Measurements from ENCODE around the gene CENPE. TPM values are rescaled to one million over a fixed set of nuclear protein-coding genes. Genes with fewer than 3 reads are reported as not detected.
A peak's percentile ranks its signal among the peaks of the same experiment; 100 is the strongest.
"Not testable (repeated sequence)": the region's sequence is repeated elsewhere in the genome, so short reads cannot be mapped to it uniquely, and the experiment has no call there.

The CENPE gene, protein sequence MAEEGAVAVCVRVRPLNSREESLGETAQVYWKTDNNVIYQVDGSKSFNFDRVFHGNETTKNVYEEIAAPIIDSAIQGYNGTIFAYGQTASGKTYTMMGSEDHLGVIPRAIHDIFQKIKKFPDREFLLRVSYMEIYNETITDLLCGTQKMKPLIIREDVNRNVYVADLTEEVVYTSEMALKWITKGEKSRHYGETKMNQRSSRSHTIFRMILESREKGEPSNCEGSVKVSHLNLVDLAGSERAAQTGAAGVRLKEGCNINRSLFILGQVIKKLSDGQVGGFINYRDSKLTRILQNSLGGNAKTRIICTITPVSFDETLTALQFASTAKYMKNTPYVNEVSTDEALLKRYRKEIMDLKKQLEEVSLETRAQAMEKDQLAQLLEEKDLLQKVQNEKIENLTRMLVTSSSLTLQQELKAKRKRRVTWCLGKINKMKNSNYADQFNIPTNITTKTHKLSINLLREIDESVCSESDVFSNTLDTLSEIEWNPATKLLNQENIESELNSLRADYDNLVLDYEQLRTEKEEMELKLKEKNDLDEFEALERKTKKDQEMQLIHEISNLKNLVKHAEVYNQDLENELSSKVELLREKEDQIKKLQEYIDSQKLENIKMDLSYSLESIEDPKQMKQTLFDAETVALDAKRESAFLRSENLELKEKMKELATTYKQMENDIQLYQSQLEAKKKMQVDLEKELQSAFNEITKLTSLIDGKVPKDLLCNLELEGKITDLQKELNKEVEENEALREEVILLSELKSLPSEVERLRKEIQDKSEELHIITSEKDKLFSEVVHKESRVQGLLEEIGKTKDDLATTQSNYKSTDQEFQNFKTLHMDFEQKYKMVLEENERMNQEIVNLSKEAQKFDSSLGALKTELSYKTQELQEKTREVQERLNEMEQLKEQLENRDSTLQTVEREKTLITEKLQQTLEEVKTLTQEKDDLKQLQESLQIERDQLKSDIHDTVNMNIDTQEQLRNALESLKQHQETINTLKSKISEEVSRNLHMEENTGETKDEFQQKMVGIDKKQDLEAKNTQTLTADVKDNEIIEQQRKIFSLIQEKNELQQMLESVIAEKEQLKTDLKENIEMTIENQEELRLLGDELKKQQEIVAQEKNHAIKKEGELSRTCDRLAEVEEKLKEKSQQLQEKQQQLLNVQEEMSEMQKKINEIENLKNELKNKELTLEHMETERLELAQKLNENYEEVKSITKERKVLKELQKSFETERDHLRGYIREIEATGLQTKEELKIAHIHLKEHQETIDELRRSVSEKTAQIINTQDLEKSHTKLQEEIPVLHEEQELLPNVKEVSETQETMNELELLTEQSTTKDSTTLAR (N-terminal part only)
- total RNA-seq = 1 to 10 TPM; 1.0 to 4.2 (median 1.6) TPM

DNA sequence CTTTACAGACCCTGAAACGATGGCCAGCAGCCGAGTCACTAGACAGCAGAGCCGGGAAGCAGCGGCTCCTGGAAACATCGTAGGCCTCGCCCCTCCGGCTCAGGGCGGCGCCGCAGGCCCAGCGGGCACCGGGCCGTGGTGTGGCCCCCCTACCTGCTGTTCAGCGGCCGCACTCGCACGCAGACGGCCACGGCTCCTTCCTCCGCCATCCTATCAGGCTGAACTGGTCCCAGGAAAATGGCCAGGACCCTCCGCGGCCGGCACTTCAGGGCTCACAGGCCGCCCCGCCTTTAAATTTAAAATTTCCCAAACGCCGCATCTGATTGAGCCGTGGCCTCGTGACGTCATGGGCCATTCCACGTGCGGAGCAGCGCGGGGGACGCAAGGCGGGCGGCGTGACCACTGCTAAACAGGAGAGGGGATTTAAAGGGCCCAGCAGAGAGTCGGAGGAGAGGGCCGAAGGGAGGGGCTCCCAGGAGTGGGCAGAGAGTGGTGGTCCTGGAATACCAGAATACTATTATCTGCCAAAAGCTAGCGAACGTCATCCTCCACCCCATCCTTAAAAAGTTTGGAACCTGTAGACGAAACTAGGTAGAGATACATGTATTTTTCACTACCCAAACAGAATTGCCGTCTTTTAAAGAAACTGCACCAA is at the start of gene CENPE:
TSS of gene CENPE (minus strand) at position 233 of the 655 bp plus-strand sequence. CDS start at position 209, 24 bp downstream.
- Histone ChIP-seq H3K4me3 (peak within 1 kb of the TSS; percentile 59 to 83 (median 70)), H3K9me3 (no peaks in the 10 kb centered on the region), H3K27ac (peak within 1 kb of the TSS; percentile 13 to 81 (median 58)), H3K4me1 (peaks cover 4 to 12% (median 9%) of the 10 kb centered on the region in 4 donors), H3K36me3 (no peaks in the 10 kb centered on the region), H3K27me3 (no peaks in the 10 kb centered on the region)
- WGBS, 2 donors = 0% methylated on average over 8 to 44 of the region's 44 CpGs
- ATAC-seq (ENCODE audit: low FRiP score in 2 of 2) (peak; percentile 93 to 99), DNase-seq (peak; percentile 85 to 95)
- TF ChIP-seq POLR2AphosphoS5 (IDR thresholded peaks at IDR 0.05) (peak in 1 of 2 donors; percentile 68), POLR2A (IDR thresholded peaks at IDR 0.05) (peak in 1 of 4 donors; percentile 34), EP300 (IDR thresholded peaks at IDR 0.05) (no peak)
- TF ChIP-seq, protein P1, sequence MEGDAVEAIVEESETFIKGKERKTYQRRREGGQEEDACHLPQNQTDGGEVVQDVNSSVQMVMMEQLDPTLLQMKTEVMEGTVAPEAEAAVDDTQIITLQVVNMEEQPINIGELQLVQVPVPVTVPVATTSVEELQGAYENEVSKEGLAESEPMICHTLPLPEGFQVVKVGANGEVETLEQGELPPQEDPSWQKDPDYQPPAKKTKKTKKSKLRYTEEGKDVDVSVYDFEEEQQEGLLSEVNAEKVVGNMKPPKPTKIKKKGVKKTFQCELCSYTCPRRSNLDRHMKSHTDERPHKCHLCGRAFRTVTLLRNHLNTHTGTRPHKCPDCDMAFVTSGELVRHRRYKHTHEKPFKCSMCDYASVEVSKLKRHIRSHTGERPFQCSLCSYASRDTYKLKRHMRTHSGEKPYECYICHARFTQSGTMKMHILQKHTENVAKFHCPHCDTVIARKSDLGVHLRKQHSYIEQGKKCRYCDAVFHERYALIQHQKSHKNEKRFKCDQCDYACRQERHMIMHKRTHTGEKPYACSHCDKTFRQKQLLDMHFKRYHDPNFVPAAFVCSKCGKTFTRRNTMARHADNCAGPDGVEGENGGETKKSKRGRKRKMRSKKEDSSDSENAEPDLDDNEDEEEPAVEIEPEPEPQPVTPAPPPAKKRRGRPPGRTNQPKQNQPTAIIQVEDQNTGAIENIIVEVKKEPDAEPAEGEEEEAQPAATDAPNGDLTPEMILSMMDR (IDR thresholded peaks at IDR 0.05) = no peak

DNA sequence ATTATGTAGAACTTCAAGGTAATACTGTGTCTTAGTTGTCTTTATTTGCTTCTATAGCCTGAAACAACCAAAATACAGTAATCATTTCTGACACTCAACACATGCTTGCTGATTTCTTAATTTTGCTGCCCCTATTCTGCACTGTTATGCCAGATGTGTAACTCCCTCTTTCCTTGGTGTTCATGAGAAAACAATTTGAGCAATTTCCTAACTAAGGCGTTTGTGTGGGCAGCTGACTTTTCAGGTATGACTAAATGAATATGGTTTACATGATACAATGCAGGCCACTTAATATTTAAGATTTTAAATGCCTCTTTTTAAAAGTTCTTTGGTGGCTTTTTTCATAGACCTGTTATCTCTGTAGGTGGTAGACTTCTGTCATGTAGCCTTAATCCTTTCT is 46.1 kb upstream of the CENPE start:
- WGBS, 2 donors = 51 to 81% methylated on average over 1 of the region's 1 CpG
- Histone ChIP-seq H3K4me3 (no peak overlapping the region), H3K36me3 (no peaks in the 10 kb centered on the region), H3K9me3 (peaks cover 0 to 5% (median 0%) of the 10 kb centered on the region in 4 donors), H3K27me3 (no peaks in the 10 kb centered on the region), H3K4me1 (no peaks in the 10 kb centered on the region), H3K27ac (no peak overlapping the region)
- DNase-seq = no peak
- TF ChIP-seq EP300 (IDR thresholded peaks at IDR 0.05) (no peak), POLR2A (IDR thresholded peaks at IDR 0.05) (no peak), POLR2AphosphoS5 (IDR thresholded peaks at IDR 0.05) (no peak)
- TF ChIP-seq, protein P1 (IDR thresholded peaks at IDR 0.05) = no peak
- no peak for ATAC-seq (ENCODE audit: low FRiP score in 2 of 2)

DNA sequence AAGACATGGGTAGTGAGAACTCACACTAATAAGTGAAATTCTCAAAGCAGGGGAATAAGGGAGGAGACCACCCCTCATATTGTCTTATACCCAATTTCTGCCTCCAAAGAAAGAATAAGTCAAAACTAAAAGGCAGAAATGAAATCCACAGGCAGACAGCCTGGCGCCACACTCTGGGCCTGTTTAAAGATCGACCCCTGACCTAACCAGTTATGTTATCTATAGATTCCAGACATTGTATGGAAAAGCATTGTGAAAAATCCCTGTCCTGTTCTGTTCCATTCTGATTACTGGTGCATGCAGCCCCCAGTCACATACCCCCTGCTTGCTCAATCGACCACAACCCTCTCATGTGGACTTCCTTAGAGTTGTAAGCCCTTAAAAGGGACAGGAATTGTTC is 32.8 kb upstream of the CENPE start:
- H3K9me3 ChIP-seq; ATAC-seq (ENCODE audit: low FRiP score in 2 of 2); H3K36me3 ChIP-seq; H3K27me3 ChIP-seq; H3K4me1 ChIP-seq; DNase-seq; H3K27ac ChIP-seq; H3K4me3 ChIP-seq: not testable (repeated sequence)
- WGBS, 2 donors = 71 to 75% methylated on average over 3 of the region's 3 CpGs

DNA sequence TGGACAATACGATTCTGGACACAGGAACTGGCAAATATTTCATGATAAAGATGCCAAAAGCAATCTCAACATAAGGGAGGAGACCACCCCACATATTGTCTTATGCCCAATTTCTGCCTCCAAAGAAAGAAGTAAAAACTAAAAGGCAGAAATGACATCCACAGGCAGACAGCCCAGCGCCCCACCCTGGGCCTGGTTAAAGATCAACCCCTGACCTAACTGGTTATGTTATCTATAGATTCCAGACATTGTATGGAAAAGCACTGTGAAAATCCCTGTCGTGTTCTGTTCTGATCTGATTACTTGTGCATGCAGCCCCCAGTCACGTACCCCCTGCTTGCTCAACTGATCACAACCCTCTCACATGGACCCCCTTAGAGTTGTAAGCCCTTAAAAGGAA is 25.4 kb upstream of the CENPE start:
- not testable (repeated sequence) for ATAC-seq (ENCODE audit: low FRiP score in 2 of 2); H3K9me3 ChIP-seq; H3K27ac ChIP-seq; DNase-seq; H3K36me3 ChIP-seq; H3K27me3 ChIP-seq; H3K4me1 ChIP-seq; H3K4me3 ChIP-seq
- 66 to 69% methylated on average over 4 of the region's 4 CpGs for WGBS, 2 donors

DNA sequence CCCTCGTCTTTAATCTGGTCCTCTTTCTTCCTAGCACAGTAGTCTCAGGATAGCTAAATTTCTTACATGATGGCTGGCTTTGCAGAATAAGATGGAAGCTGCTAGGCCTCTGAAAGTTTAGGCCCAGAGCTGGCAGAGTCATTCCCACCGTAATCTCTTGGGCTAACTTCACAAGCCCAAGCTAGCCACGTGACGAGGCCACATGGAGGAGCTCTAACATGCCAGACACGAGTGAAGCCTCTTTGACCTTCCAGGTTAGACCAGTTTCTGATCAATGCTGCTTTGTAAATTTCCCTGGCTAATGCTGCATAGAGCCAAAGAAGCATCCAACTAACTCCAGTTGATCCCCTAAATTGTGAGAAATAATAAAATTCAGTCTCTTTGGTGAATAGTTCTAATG is 9.5 kb upstream of the CENPE start:
- Histone ChIP-seq H3K27ac (no peak overlapping the region), H3K27me3 (no peaks in the 10 kb centered on the region), H3K36me3 (no peaks in the 10 kb centered on the region), H3K9me3 (no peaks in the 10 kb centered on the region), H3K4me3 (no peak overlapping the region), H3K4me1 (no peaks in the 10 kb centered on the region)
- TF ChIP-seq POLR2AphosphoS5 (IDR thresholded peaks at IDR 0.05) = no peak
- TF ChIP-seq, protein P1 (IDR thresholded peaks at IDR 0.05) = no peak
- TF ChIP-seq POLR2A (IDR thresholded peaks at IDR 0.05) = no peak
- TF ChIP-seq EP300 (IDR thresholded peaks at IDR 0.05) = no peak
- WGBS, 2 donors = 77 to 86% methylated on average over 3 to 5 of the region's 5 CpGs
- no peak for ATAC-seq (ENCODE audit: low FRiP score in 2 of 2)
- DNase-seq = no peak
